ENCODE results near the gene GATAD2B.

DNA sequence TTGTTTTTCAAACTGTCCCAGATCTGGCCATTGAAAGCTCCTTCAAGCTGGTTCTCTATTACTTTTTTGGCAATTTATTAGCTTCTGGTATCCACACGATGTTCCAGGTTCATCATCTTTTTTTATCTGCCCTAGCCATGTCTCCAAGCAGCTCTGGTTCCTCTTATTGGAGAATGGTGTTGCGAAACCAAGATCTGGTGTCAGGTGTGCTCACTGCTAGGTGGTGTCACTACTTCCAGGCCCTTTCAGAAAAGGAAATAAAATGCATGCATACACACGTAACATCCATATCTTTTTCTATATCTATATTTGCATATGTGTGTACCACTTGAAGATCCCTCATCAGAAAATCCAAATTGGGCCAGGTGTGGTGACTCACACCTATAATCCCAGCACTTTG, 53.3 kb downstream of the GATAD2B start:
- TF ChIP-seq, protein P1, sequence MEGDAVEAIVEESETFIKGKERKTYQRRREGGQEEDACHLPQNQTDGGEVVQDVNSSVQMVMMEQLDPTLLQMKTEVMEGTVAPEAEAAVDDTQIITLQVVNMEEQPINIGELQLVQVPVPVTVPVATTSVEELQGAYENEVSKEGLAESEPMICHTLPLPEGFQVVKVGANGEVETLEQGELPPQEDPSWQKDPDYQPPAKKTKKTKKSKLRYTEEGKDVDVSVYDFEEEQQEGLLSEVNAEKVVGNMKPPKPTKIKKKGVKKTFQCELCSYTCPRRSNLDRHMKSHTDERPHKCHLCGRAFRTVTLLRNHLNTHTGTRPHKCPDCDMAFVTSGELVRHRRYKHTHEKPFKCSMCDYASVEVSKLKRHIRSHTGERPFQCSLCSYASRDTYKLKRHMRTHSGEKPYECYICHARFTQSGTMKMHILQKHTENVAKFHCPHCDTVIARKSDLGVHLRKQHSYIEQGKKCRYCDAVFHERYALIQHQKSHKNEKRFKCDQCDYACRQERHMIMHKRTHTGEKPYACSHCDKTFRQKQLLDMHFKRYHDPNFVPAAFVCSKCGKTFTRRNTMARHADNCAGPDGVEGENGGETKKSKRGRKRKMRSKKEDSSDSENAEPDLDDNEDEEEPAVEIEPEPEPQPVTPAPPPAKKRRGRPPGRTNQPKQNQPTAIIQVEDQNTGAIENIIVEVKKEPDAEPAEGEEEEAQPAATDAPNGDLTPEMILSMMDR (IDR thresholded peaks at IDR 0.05; ENCODE audit: poor library complexity, severe bottlenecking), result no peak
- no peak for TF ChIP-seq MXI1 (conservative IDR thresholded peaks at IDR 0.05; ENCODE audit: poor library complexity, severe bottlenecking)
- TF ChIP-seq RAD21 (conservative IDR thresholded peaks at IDR 0.05), result no peak
- TF ChIP-seq POLR2AphosphoS5 (IDR thresholded peaks at IDR 0.05), result no peak
- TF ChIP-seq EZH2 (IDR thresholded peaks at IDR 0.05; ENCODE audit: borderline replicate concordance, insufficient read depth, low read length, poor library complexity, severe bottlenecking), result no peak
